Cardiac septum (tissue), 1 donor: Measurements from ENCODE around the gene TSPAN2. TPM values are rescaled to one million over a fixed set of nuclear protein-coding genes. Genes with fewer than 3 reads are reported as not detected.

ENCODE experiments used
- total RNA-seq: library from RNA; stranded (reverse); fragmentation: NEBNext Ultra II Directional; extraction: Animal tissue kit (Norgen Biotek cat#: 25700); gene quantifications from one replicate; pipeline ENCODE4 v1.2.1, GENCODE V29; 2021
- donor health status: DM: no; HTN: no; CAD: no.

The TSPAN2 gene
- total RNA-seq, 1 donor from 2014 or later = 3.3 TPM

Other genes starting within 250 kb of the TSPAN2 start
- not detected for gene SYCP1, start 234.6 kb downstream of the TSPAN2 start, total RNA-seq
- not detected for gene TSHB, start 59.7 kb downstream of the TSPAN2 start, total RNA-seq
- 2.1 TPM for gene NGF, start 248.7 kb upstream of the TSPAN2 start, total RNA-seq